AG04450 (cell line): ENCODE results near the gene HSPB8. TPM values are rescaled to one million over a fixed set of nuclear protein-coding genes. Genes with fewer than 3 reads are reported as not detected.

Source experiments
- CTCF ChIA-PET: fragments of 300-600, 350-600 bp; formaldehyde crosslinking; extraction: SDS; loops from one replicate; lab custom pipeline; 2022; ENCODE audit warnings: antibody characterized with exemption, inconsistent platforms; lab: Charles Lee
- POLR2A ChIA-PET: fragments of 350-600 bp; formaldehyde crosslinking; extraction: SDS; loops from one replicate; lab custom pipeline; 2021; ENCODE audit warnings: antibody characterized with exemption, inconsistent platforms; lab: Yijun Ruan, JAX
- DNase-seq: peaks from one replicate; pipeline ENCODE4 v3.0.0-alpha.2; 2011; ENCODE audit warnings: low read depth, low spot score
- H3K27ac ChIP-seq: one replicate; pipeline ENCODE4 v1.5.1; 2012; ENCODE audit warnings: low read depth, low read length, control low read depth
- H3K27me3 ChIP-seq: one replicate; pipeline ENCODE4 v1.6.0; 2012; ENCODE audit warnings: low read length; ENCODE audit not compliant: control insufficient read depth, insufficient read depth
- H3K4me3 ChIP-seq: 2 replicates; pipeline ENCODE4 v1.5.1; 2011; ENCODE audit warnings: mild to moderate bottlenecking, low read depth, low read length, control low read depth
- H3K9me3 ChIP-seq: 2 replicates; pipeline ENCODE4 v1.5.1; 2012; ENCODE audit warnings: low read length; ENCODE audit not compliant: control insufficient read depth, insufficient read depth
- CTCF ChIP-seq: IDR thresholded peaks from 2 replicates; pipeline ENCODE4 v1.5.1; 2011; ENCODE audit warnings: low read depth, low read length, control low read depth, inconsistent platforms
- polyA plus RNA-seq: library from polyadenylated mRNA; depleted of rRNA; stranded (reverse); fragments of >200 nt; gene quantifications from 2 replicates; pipeline ENCODE4 v1.2.3, GENCODE V29; 2011

Gene HSPB8
- polyA plus RNA-seq, 1 experiment = 34.3 TPM

- POLR2A ChIA-PET = no interaction called here
- Histone ChIP-seq H3K9me3 (no peaks in the 10 kb centered on the region), H3K4me3 (no peak overlapping the region), H3K27ac (no peak overlapping the region), H3K27me3 (peaks cover 4% of the 10 kb centered on the region)
- CTCF ChIA-PET = no interaction called here
- TF ChIP-seq CTCF = no peak
- no peak for DNase-seq
These were observed 23.8 kb downstream of the HSPB8 start for GRCh38 chr12:119202544-119202943.

GRCh38 chr12:119204131-119204530 is 25.4 kb downstream of the HSPB8 start:
- no peak for DNase-seq
- POLR2A ChIA-PET = no interaction called here
- Histone ChIP-seq H3K4me3 (no peak overlapping the region), H3K9me3 (no peaks in the 10 kb centered on the region), H3K27me3 (peaks cover 4% of the 10 kb centered on the region), H3K27ac (no peak overlapping the region)
- CTCF ChIA-PET = interaction anchor here (1.2 kb wide), 1 partner anchor 209 kb away, joined by 3 read pairs; no protein-coding TSS in a partner anchor
- TF ChIP-seq CTCF = no peak

- Histone ChIP-seq H3K4me3 (no peak overlapping the region), H3K27me3 (peaks cover 4% of the 10 kb centered on the region), H3K27ac (no peak overlapping the region), H3K9me3 (no peaks in the 10 kb centered on the region)
- TF ChIP-seq CTCF = no peak
- CTCF ChIA-PET = interaction anchor here (1.2 kb wide), 1 partner anchor 209 kb away, joined by 3 read pairs; no protein-coding TSS in a partner anchor
- POLR2A ChIA-PET = no interaction called here
- DNase-seq = no peak
These were observed 26.0 kb downstream of the HSPB8 start for GRCh38 chr12:119204671-119205285.

- no peak overlapping the region for H3K4me3 ChIP-seq
- H3K9me3 ChIP-seq = no peaks in the 10 kb centered on the region
- TF ChIP-seq CTCF = no peak
- ChIA-PET POLR2A (no interaction called here), CTCF (no interaction called here)
- H3K27me3 ChIP-seq = peaks cover 4% of the 10 kb centered on the region
- H3K27ac ChIP-seq = no peak overlapping the region
- no peak for DNase-seq
These were observed 27.8 kb downstream of the HSPB8 start for GRCh38 chr12:119206348-119207062.

- ChIA-PET POLR2A (no interaction called here), CTCF (no interaction called here)
- Histone ChIP-seq H3K4me3 (no peak overlapping the region), H3K27me3 (peaks cover 4% of the 10 kb centered on the region), H3K9me3 (no peaks in the 10 kb centered on the region), H3K27ac (no peak overlapping the region)
- TF ChIP-seq CTCF = no peak
- no peak for DNase-seq
These were observed 28.4 kb downstream of the HSPB8 start for GRCh38 chr12:119207063-119207560.
